Right lobe of liver (tissue), 6 donors: ENCODE measurements around the gene PITPNC1. TPM values are rescaled to one million over a fixed set of nuclear protein-coding genes. Genes with fewer than 3 reads are reported as not detected.

ENCODE experiments used
- ATAC-seq, 4 donors: fragments of 200-7000 bp; cut with Tn5 transposase; one replicate each; pipeline ENCODE4 v1.9.1; 2020; ENCODE audit warnings: mild to moderate bottlenecking in 4 of 4, moderate library complexity in 4 of 4
- DNase-seq, 3 donors: peaks; one replicate each; pipeline ENCODE4 v3.0.0-alpha.2; 2020
- H3K27ac ChIP-seq, 3 donors: fragments of 200-600 bp; one replicate each; pipeline ENCODE4 v1.8.0; 2022
- H3K27me3 ChIP-seq, 2 donors: fragments of 200-600 bp; one replicate each; pipeline ENCODE4 v1.8.0; 2022
- H3K36me3 ChIP-seq, 4 donors: fragments of 200-600 bp; sonication (generic) in 1 of 4; one replicate each; pipeline versions ENCODE4 v1.5.1 to v1.8.0; 2017 to 2022; ENCODE audit warnings: control low read depth in 1 of 4
- H3K4me1 ChIP-seq, 4 donors: fragments of 200-600 bp; sonication (generic) in 1 of 4; one replicate each; pipeline versions ENCODE4 v1.5.1 to v1.8.0; 2017 to 2022; ENCODE audit warnings: control low read depth in 1 of 4
- H3K4me3 ChIP-seq, 3 donors: fragments of 200-600 bp; one replicate each; pipeline ENCODE4 v1.8.0; 2022
- H3K9me3 ChIP-seq, 4 donors: fragments of 200-600 bp; sonication (generic) in 1 of 4; one replicate each; pipeline versions ENCODE4 v1.5.1 to v1.8.0; 2017 to 2022; ENCODE audit warnings: control low read depth in 1 of 4
- CTCF ChIP-seq, 4 donors: fragments of 200-600 bp in 3 of 4; fragments of 450-650 bp in 1 of 4; IDR thresholded peaks; one replicate each; pipeline versions ENCODE4 v1.5.1 to v1.8.0; 2016 to 2022; ENCODE audit warnings: antibody characterized with exemption in 4 of 4, mild to moderate bottlenecking in 2 of 4
- POLR2A ChIP-seq: fragments of 450-650 bp; IDR thresholded peaks from one replicate; pipeline ENCODE4 v1.6.1; 2017; ENCODE audit warnings: antibody characterized with exemption, mild to moderate bottlenecking
- WGBS: methylation state at CpG from one replicate; pipeline ENCODE4 v1.1.6; 2018; ENCODE audit warnings: low coverage, low lambda C conversion rate; ENCODE audit not compliant: insufficient coverage; ENCODE audit errors: missing lambda C conversion rate; 5-methylcytosine and 5-hydroxymethylcytosine counted together
- intact Hi-C, 2 donors: fragments of 100-400 bp; cut with DNase I; formaldehyde crosslinking; loops; one replicate each; pipeline versions ENCODE4 v1.11.2 to v1.14.1; 2022
- total RNA-seq, 6 experiments: library from RNA; depleted of rRNA in 2 of 6; stranded (reverse); fragments of >200 nt in 2 of 6; fragmentation: NEBNext Ultra II Directional in 3 of 6; extraction: Animal tissue kit (Norgen Biotek cat#: 25700) in 3 of 6; gene quantifications; one replicate each; pipeline versions ENCODE4 v1.1.0 to v1.2.4, GENCODE V29; 2016 to 2023
- donor health status: DM: no; HTN: yes; CAD: no.
- donor health status: DM: no; HTN: no; CAD: no.
- donor health status: DM: no; HTN: no; CAD: no.
- donor health status: DM: no; HTN: yes; CAD: no.
- donor health status: DM: no; HTN: yes; CAD: no.

The PITPNC1 gene
- total RNA-seq, 6 experiments from 2014 or later: 4.7 to 13.0 (median 7.4) TPM

GRCh38 chr17:67610061-67610460, 233.0 kb downstream of the PITPNC1 start:
- Histone ChIP-seq H3K27me3 (no peaks in the 10 kb centered on the region), H3K27ac (no peak overlapping the region), H3K36me3 (no peaks in the 10 kb centered on the region), H3K9me3 (no peaks in the 10 kb centered on the region), H3K4me1 (no peaks in the 10 kb centered on the region), H3K4me3 (no peak overlapping the region)
- DNase-seq (no peak), ATAC-seq (no peak)
- intact Hi-C loops: no loop called here
- 98% methylated on average over 6 of the region's 8 CpGs for WGBS
- TF ChIP-seq POLR2A (no peak), CTCF (IDR thresholded peaks at IDR 0.05) (no peak)

GRCh38 chr17:67613961-67614360, 236.9 kb downstream of the PITPNC1 start:
- no peak for DNase-seq
- Histone ChIP-seq H3K4me3 (no peak overlapping the region), H3K27ac (no peak overlapping the region), H3K9me3 (no peaks in the 10 kb centered on the region), H3K27me3 (no peaks in the 10 kb centered on the region), H3K4me1 (peaks cover 0 to 8% (median 0%) of the 10 kb centered on the region in 4 donors), H3K36me3 (no peaks in the 10 kb centered on the region)
- 90% methylated on average over 7 of the region's 7 CpGs for WGBS
- intact Hi-C loops: no loop called here
- no peak for ATAC-seq
- TF ChIP-seq POLR2A (no peak), CTCF (IDR thresholded peaks at IDR 0.05) (no peak)

GRCh38 chr17:67615011-67615561, 238.0 kb downstream of the PITPNC1 start:
- DNase-seq (no peak), ATAC-seq (no peak)
- intact Hi-C loops: no loop called here
- Histone ChIP-seq H3K27ac (no peak overlapping the region), H3K9me3 (no peaks in the 10 kb centered on the region), H3K4me1 (peaks cover 0 to 8% (median 0%) of the 10 kb centered on the region in 4 donors), H3K27me3 (no peaks in the 10 kb centered on the region), H3K4me3 (no peak overlapping the region), H3K36me3 (no peaks in the 10 kb centered on the region)
- 78% methylated on average over 5 of the region's 13 CpGs for WGBS
- TF ChIP-seq CTCF (IDR thresholded peaks at IDR 0.05): no peak
- TF ChIP-seq POLR2A: no peak

- Histone ChIP-seq H3K36me3 (no peaks in the 10 kb centered on the region), H3K9me3 (no peaks in the 10 kb centered on the region), H3K27me3 (no peaks in the 10 kb centered on the region), H3K4me1 (peaks cover 0 to 8% (median 0%) of the 10 kb centered on the region in 4 donors), H3K27ac (no peak overlapping the region), H3K4me3 (no peak overlapping the region)
- intact Hi-C loops: no loop called here
- WGBS: 98% methylated on average over 7 of the region's 7 CpGs
- no peak for ATAC-seq
- TF ChIP-seq CTCF (IDR thresholded peaks at IDR 0.05): no peak
- TF ChIP-seq POLR2A: no peak
- DNase-seq: no peak
Measured at GRCh38 chr17:67615736-67616135, 238.7 kb downstream of the PITPNC1 start.
